Measurements from ENCODE around the gene CIAO2B. TPM values are rescaled to one million over a fixed set of nuclear protein-coding genes. Genes with fewer than 3 reads are reported as not detected.

The CIAO2B gene
- total RNA-seq, result 58.1 and 59.9 TPM in 2 replicates
- long read RNA-seq, transcript CIAO2B-201 (5 exons, 676 nt), result major isoform, 8 of 9 reads
- long read RNA-seq, partial matches to known transcripts, result 0 of 9 reads
- long read RNA-seq, other reads (novel, unspliced or antisense), result 1 of 9 reads

GRCh38 chr16:66934138-66934838 lies at the start of gene CIAO2B:
Gene CIAO2B (minus strand): TSS chr16:66934402. CDS start chr16:66934364, 38 bp downstream.
- H3K36me3 Mint-ChIP-seq (ENCODE audit: insufficient read depth), result no peaks in the 10 kb centered on the region
- TF ChIP-seq CTCF (IDR thresholded peaks at IDR 0.05; ENCODE audit: unreplicated experiment), result no peak
- H3K9me3 Mint-ChIP-seq (ENCODE audit: low read depth), result no peaks in the 10 kb centered on the region
- H3K4me3 Mint-ChIP-seq (ENCODE audit: low read depth), result peak within 1 kb of the TSS; percentile 94
- peak; percentile 72 for DNase-seq (ENCODE audit: low spot score, unreplicated experiment)
- no peaks in the 10 kb centered on the region for H3K27me3 Mint-ChIP-seq
- H3K27ac Mint-ChIP-seq, result peak within 1 kb of the TSS; percentile 96
- H3K4me1 Mint-ChIP-seq (ENCODE audit: low read depth), result peaks cover 22% of the 10 kb centered on the region

GRCh38 chr16:66983033-66983432 lies 48.8 kb upstream of the CIAO2B start:
- Mint-ChIP-seq H3K27ac (no peak overlapping the region), H3K4me1 (ENCODE audit: low read depth) (no peaks in the 10 kb centered on the region), H3K27me3 (peaks cover 10% of the 10 kb centered on the region), H3K9me3 (ENCODE audit: low read depth) (no peaks in the 10 kb centered on the region), H3K36me3 (ENCODE audit: insufficient read depth) (no peaks in the 10 kb centered on the region), H3K4me3 (ENCODE audit: low read depth) (no peak overlapping the region)
- no peak for DNase-seq (ENCODE audit: low spot score, unreplicated experiment)
- TF ChIP-seq CTCF (IDR thresholded peaks at IDR 0.05; ENCODE audit: unreplicated experiment), result no peak

GRCh38 chr16:66979011-66979717 lies 45.0 kb upstream of the CIAO2B start:
- no peak overlapping the region for H3K27ac Mint-ChIP-seq
- no peaks in the 10 kb centered on the region for H3K9me3 Mint-ChIP-seq (ENCODE audit: low read depth)
- DNase-seq (ENCODE audit: low spot score, unreplicated experiment), result no peak
- H3K27me3 Mint-ChIP-seq, result peaks cover 14% of the 10 kb centered on the region
- TF ChIP-seq CTCF (IDR thresholded peaks at IDR 0.05; ENCODE audit: unreplicated experiment), result no peak
- H3K4me3 Mint-ChIP-seq (ENCODE audit: low read depth), result no peak overlapping the region
- H3K4me1 Mint-ChIP-seq (ENCODE audit: low read depth), result no peaks in the 10 kb centered on the region
- H3K36me3 Mint-ChIP-seq (ENCODE audit: insufficient read depth), result no peaks in the 10 kb centered on the region

- peak; percentile 97 for TF ChIP-seq CTCF (IDR thresholded peaks at IDR 0.05; ENCODE audit: unreplicated experiment)
- H3K36me3 Mint-ChIP-seq (ENCODE audit: insufficient read depth), result no peaks in the 10 kb centered on the region
- DNase-seq (ENCODE audit: low spot score, unreplicated experiment), result peak; percentile 82
Measured at GRCh38 chr16:66977341-66978113, 43.3 kb upstream of the CIAO2B start.

GRCh38 chr16:66976746-66977145 lies 42.5 kb upstream of the CIAO2B start:
- H3K27ac Mint-ChIP-seq, result no peak overlapping the region
- no peak for DNase-seq (ENCODE audit: low spot score, unreplicated experiment)
- no peak for TF ChIP-seq CTCF (IDR thresholded peaks at IDR 0.05; ENCODE audit: unreplicated experiment)
- H3K4me1 Mint-ChIP-seq (ENCODE audit: low read depth), result no peaks in the 10 kb centered on the region
- H3K4me3 Mint-ChIP-seq (ENCODE audit: low read depth), result no peak overlapping the region
- H3K36me3 Mint-ChIP-seq (ENCODE audit: insufficient read depth), result no peaks in the 10 kb centered on the region
- H3K27me3 Mint-ChIP-seq, result peaks cover 13% of the 10 kb centered on the region
- no peaks in the 10 kb centered on the region for H3K9me3 Mint-ChIP-seq (ENCODE audit: low read depth)

More at GRCh38 chr16:66977341-66978113, 43.3 kb upstream of the CIAO2B start:
- Mint-ChIP-seq H3K27me3 (peaks cover 17% of the 10 kb centered on the region), H3K9me3 (ENCODE audit: low read depth) (no peaks in the 10 kb centered on the region), H3K4me1 (ENCODE audit: low read depth) (no peaks in the 10 kb centered on the region), H3K27ac (peak overlapping the region; percentile 13), H3K4me3 (ENCODE audit: low read depth) (no peak overlapping the region)
